HG03108 (cell line): ENCODE results near the gene ARHGEF10L.

Experiments used
- ATAC-seq: cut with Tn5 transposase; IDR thresholded peaks from one replicate; pipeline ENCODE4 v1.9.1; 2021; ENCODE audit warnings: moderate library complexity; ENCODE audit not compliant: unreplicated experiment

Gene ARHGEF10L

GRCh38 chr1:17549384-17549783 lies 9.9 kb downstream of the ARHGEF10L start:
- no peak for ATAC-seq

- ATAC-seq = no peak
Observed at GRCh38 chr1:17550729-17551584, 11.5 kb downstream of the ARHGEF10L start.

- ATAC-seq = no peak
Observed at GRCh38 chr1:17551755-17552234, 12.3 kb downstream of the ARHGEF10L start.

GRCh38 chr1:17553975-17554700 lies 14.6 kb downstream of the ARHGEF10L start:
- no peak for ATAC-seq

- no peak for ATAC-seq
Observed at GRCh38 chr1:17554954-17555353, 15.5 kb downstream of the ARHGEF10L start.

GRCh38 chr1:17557986-17558385 lies 18.5 kb downstream of the ARHGEF10L start:
- no peak for ATAC-seq

GRCh38 chr1:17558541-17558940 lies 19.0 kb downstream of the ARHGEF10L start:
- ATAC-seq = no peak

- ATAC-seq = no peak
Observed at GRCh38 chr1:17558954-17559614, 19.6 kb downstream of the ARHGEF10L start.

- ATAC-seq = no peak
Observed at GRCh38 chr1:17559615-17560419, 20.3 kb downstream of the ARHGEF10L start.

- no peak for ATAC-seq
Observed at GRCh38 chr1:17561247-17561548, 21.7 kb downstream of the ARHGEF10L start.

GRCh38 chr1:17561561-17561985 lies 22.1 kb downstream of the ARHGEF10L start:
- ATAC-seq = no peak

GRCh38 chr1:17562375-17562774 lies 22.9 kb downstream of the ARHGEF10L start:
- no peak for ATAC-seq

- no peak for ATAC-seq
Observed at GRCh38 chr1:17563494-17564281, 24.2 kb downstream of the ARHGEF10L start.

- no peak for ATAC-seq
Observed at GRCh38 chr1:17564458-17565393, 25.2 kb downstream of the ARHGEF10L start.

GRCh38 chr1:17565461-17566252 lies 26.2 kb downstream of the ARHGEF10L start:
- no peak for ATAC-seq

GRCh38 chr1:17566417-17566816 lies 26.9 kb downstream of the ARHGEF10L start:
- ATAC-seq = no peak

- no peak for ATAC-seq
Observed at GRCh38 chr1:17566892-17567291, 27.4 kb downstream of the ARHGEF10L start.

GRCh38 chr1:17567582-17567981 lies 28.1 kb downstream of the ARHGEF10L start:
- ATAC-seq = no peak
